Activated CD4-positive, alpha-beta T cell treated with anti-CD3 and anti-CD28 coated beads for 24 hours (primary cell): ENCODE measurements around the gene MAP2.
"Not testable (repeated sequence)": the region's sequence is repeated elsewhere in the genome, so short reads cannot be mapped to it uniquely, and the experiment has no call there.

ENCODE experiments used
- DNase-seq, 2 donors: peaks; one replicate each; pipeline ENCODE4 v3.0.0-alpha.2; 2020; ENCODE audit warnings: low read depth in 2 of 2

MAP2 gene

DNA sequence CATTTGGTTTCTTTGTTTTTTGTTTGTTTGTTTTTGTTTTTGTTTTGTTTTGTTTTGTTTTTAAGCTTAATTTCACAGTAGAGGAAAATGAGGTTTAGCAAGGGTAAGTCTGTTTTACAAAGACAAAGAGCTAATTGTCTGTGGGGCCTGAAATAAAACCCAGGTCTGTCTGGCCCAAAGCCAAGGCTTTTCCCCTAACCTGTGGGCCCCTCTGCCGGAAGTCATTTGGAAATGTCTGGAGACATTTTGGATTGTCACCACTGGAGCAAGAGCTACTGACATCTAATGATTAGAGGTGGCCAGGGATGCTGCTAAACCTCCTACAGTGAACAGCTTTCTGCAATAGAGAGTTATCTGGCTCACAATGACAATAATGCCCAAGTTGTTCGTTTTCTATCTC lies 167.2 kb downstream of the MAP2 start:
- no peak for DNase-seq

- DNase-seq, result no peak
Measured at GRCh38 chr2:209592106-209592505, 168.3 kb downstream of the MAP2 start.

DNA sequence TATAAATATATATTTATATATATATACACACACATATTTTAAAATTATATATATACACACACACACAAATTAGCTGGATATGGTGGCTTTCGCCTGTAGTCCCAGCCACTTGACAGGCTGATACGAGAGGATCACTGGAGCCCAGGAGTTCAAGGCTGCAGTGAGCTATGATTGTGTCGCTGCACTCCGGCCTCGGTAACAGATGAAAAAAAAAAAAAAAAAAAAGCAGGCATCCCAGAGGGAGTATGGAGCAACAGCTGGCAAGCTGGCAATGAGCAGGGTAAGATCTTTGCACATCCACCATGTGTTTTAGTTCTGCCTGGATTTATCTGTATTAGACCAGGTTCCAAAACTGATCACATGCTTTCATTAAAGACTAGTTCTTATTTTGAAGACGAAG lies 170.1 kb downstream of the MAP2 start:
- DNase-seq, result no peak

GRCh38 chr2:209596262-209596661 lies 172.4 kb downstream of the MAP2 start:
- DNase-seq, result no peak

GRCh38 chr2:209598227-209598626 lies 174.4 kb downstream of the MAP2 start:
- DNase-seq, result not testable (repeated sequence)

DNA sequence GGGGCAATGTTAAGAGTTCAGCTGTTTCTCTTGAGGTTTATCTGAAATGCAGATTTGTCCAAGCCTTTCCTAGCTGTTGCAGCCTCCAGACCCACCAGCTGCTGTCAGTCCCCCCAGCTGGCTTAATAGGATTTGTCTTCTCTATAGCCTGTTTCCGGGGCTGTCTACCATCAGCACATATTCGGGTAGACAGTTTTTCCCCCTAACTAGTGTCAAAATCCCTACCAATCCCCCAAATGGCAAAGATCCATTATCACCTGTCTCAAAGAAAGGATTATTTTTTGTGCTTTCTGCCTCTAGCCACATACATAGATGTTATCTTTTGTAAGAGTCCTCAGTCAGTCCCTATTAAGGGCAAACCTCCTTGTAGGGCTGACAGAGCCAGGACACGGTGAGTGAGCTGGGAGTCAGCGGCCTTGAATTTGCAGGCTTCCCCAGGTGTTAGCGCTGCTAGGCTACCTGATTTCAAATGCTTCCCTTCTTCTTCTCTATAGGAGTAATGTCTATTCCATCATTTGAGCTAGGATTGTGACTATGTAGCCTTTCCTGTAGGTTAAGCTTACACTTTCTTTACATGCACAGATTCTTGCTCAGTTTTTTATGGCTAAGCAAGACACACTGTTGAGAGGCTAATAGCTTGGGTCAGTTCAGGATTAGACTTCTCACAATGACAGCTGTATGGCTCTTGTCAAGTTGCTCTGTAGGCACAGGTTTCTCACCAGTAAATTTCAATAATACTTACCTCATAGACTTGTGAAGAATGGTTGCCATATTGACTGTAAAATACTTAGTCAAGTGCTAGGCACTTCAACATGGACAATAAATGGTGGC lies 176.7 kb downstream of the MAP2 start:
- DNase-seq, result no peak

GRCh38 chr2:209601497-209601896 lies 177.7 kb downstream of the MAP2 start:
- no peak for DNase-seq

DNA sequence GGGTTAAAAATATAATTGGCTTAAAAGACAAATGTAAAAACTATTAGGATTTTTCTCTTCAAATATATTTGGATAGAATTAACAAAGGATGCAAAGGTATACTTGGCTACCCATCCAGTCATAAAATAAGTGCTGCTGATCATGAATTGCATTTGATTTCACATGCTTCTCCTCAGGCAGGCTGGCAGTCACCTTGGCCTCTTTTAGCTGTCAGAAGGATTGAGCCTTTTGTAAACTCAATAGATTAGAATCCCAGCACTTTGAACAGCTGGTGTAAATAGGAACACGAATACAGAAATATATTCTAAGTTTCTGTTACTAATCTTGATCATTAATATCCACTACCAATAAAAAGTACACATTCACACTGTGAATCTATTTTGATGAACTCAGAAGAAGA lies 178.4 kb downstream of the MAP2 start:
- no peak for DNase-seq

- no peak for DNase-seq
Measured at GRCh38 chr2:209609531-209609930, 185.7 kb downstream of the MAP2 start.

- no peak for DNase-seq
Measured at GRCh38 chr2:209610631-209611030, 186.8 kb downstream of the MAP2 start.

- DNase-seq, result no peak
Measured at GRCh38 chr2:209613649-209614305, 189.9 kb downstream of the MAP2 start.

DNA sequence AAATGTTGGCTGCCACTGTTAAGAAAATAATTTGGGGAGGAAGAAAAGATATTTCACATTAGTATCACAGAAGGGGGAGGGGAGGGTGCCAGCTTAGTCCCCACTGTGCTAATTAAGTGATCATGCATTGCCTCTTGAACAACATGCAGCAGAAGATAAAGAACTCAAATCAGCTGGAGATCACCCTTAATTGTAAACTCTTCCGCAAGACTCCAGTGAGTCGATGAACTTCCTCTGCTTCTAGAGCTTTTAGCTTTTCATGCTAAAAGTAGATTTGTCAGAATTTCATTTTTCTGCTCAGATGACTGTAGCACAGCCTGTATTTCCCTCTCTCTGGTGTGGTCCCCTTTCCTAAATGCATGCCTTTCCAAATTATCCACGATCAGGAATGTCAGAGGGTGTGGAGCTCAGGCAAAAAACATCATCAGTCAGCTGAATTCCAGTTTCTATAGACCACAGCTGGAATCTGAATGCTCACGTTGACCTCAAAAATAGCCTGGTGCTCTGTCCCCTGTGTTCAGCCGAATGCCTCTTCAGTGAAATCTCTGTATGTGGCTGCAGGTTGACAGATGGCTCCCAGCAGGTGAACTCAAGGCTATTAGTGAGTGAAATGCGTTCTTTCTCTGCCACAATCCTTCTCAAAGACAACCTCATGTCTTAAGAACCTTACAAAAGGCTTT lies 191.0 kb downstream of the MAP2 start:
- DNase-seq, result no peak

DNA sequence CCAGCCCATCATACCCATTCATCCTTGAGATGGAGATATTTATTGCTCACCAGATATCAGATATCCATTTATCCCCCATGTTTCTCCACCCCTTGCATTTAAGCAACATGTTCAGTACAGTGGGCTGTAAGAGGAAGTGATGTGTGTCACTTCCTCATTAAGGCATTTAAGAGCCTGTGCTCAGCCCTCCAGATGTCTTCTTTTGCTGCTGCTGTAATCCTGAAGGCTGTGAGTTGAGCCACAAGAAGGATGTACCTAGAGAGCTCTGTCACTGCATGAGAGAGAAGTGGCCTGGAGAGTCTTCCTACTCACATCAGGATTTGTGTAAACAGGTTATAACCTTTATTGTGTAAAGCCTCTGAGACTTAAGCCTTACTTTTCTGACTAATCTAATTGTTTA lies 195.9 kb downstream of the MAP2 start:
- DNase-seq, result no peak

GRCh38 chr2:209624192-209624938 lies 200.5 kb downstream of the MAP2 start:
- DNase-seq, result no peak

GRCh38 chr2:209629597-209629996 lies 205.8 kb downstream of the MAP2 start:
- no peak for DNase-seq

- DNase-seq, result no peak
Measured at GRCh38 chr2:209633911-209634310, 210.1 kb downstream of the MAP2 start.

GRCh38 chr2:209636076-209636475 lies 212.2 kb downstream of the MAP2 start:
- DNase-seq, result no peak

DNA sequence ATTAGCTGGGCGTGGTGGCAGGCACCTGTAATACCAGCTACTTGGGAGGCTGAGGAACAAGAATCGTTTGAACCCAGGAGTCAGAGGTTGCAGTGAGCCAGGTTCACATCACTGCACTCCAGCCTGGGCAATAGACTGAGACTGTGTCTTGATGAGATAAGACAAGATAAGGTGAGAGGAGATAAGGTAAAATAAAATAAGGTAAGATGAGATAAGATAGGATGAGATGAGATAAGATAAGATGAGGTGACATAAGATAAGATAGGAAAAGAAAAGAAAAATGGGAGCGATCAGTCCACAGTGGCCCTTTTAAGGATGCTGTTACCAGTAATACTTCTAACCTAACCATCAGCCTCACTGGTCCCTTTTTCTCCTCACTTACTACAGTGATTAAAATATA lies 213.4 kb downstream of the MAP2 start:
- no peak for DNase-seq

DNA sequence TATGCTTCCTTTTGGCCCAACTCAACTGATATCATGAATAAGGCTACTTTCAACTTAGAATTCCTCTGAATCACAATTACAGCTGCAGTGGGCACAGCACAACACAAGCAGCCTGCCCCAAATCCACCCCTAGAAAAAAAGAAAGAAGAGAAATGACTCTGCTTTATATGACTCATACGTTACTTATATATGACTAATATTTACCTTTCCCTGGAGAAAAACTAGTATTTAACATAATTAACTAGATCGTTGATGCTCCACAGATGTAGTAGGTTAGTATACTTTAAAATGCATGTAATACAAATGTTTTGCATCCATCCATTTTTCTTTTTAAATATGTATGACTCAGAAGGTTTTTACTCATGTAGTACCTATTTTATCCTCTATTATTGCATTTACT lies 214.5 kb downstream of the MAP2 start:
- DNase-seq, result no peak

DNA sequence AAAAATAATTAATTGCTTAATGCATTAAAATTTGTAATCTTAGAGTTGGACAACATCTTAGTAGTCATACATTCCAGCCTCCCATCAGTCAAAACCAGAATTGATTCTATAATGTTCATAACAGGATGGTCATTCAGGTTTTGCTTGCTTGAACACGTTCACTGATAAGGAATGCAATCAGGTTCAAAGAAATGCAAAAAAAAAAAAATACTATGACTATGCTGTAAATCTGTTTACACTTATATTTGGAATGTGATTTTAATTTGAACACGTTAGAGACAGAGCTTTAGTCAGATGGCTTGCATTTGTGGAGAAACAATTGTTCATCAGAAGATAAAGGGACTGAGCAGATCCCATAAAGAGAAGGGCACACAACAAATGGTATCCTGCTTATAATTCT lies 216.5 kb downstream of the MAP2 start:
- DNase-seq, result no peak

DNA sequence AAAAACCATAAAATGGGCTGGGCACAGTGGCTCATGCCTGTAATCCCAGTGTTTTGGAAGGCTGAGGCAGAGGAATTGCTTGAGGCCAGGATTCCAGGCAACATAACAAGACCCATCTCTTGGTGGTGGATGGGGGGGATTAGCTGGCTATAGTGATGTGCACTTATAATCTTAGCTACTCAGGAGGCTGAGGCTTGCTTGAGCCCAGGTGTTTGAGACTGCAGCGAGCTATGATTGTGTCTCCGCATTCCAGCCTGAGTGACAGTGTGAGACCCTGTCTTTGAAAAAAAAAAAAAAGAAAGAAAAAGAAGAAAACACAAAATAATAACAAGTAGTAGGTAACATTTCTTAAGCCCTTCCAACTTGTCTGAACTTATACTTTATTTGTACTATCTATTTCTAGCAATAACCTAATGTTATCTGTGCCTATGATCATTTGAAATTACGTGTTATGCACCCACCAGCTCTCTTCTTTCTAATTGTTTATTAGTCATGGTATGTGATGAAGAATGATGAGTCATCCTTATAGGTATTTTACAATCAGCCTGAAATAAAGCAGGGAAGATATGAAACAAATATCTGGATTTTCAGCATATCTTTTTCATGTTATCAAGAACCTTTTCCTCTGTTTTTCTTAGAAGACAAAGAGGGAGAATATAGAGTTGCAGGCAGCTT lies 218.4 kb downstream of the MAP2 start:
- no peak for DNase-seq

DNA sequence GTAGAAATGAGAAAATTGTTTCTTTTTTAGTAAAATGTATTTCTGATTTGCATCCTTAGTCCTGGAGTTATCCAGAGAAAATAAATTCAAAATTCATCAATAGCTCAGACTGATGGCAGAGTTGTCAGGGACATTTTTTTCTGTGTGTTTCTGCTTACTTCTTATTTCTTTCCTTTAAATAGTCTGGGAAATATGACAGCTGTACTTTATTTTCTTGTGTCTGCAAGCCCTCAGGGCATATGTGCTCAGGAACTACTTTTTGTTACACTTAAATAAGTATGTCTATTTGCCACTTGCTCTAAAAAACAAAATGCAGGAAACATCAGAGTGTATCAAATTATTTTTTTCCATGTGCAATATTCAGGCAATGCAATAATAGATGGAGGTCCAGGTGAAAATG lies 221.0 kb downstream of the MAP2 start:
- DNase-seq, result no peak
